Mesenchymal stem cell (in vitro differentiated cells and primary cell): Measurements from ENCODE around the gene INAFM2.

ENCODE experiments used
- DNase-seq: peaks from one replicate; pipeline ENCODE4 v3.0.0-alpha.2; 2013
- H2AFZ ChIP-seq: one replicate; pipeline ENCODE4 v1.6.1; 2013; ENCODE audit warnings: low read depth, mild to moderate bottlenecking, control low read depth, inconsistent platforms, low read length, moderate library complexity
- H2AK5ac ChIP-seq: 2 replicates; pipeline ENCODE4 v1.6.1; 2013; ENCODE audit warnings: low read length, moderate library complexity, mild to moderate bottlenecking, inconsistent platforms; ENCODE audit not compliant: severe bottlenecking
- H2BK120ac ChIP-seq: one replicate; pipeline ENCODE4 v1.6.1; 2013; ENCODE audit warnings: low read depth, mild to moderate bottlenecking, inconsistent platforms, low read length, moderate library complexity
- H2BK12ac ChIP-seq, 2 experiments: one replicate each; pipeline ENCODE4 v1.6.1; 2013; ENCODE audit warnings: inconsistent platforms in 2 of 2, low read length in 2 of 2, mild to moderate bottlenecking in 2 of 2, moderate library complexity in 2 of 2, control low read depth in 1 of 2
- H2BK15ac ChIP-seq: one replicate; pipeline ENCODE4 v1.6.1; 2013; ENCODE audit warnings: mild to moderate bottlenecking, low read depth, inconsistent platforms; ENCODE audit not compliant: poor library complexity, severe bottlenecking
- H2BK5ac ChIP-seq: 2 replicates; pipeline ENCODE4 v1.6.1; 2013; ENCODE audit warnings: low read depth, mild to moderate bottlenecking, low read length, control low read depth, inconsistent platforms; ENCODE audit not compliant: poor library complexity, severe bottlenecking
- H3K14ac ChIP-seq, 2 experiments: one replicate each; pipeline ENCODE4 v1.6.1; 2013; ENCODE audit warnings: inconsistent platforms in 2 of 2, low read length in 2 of 2, control low read depth in 1 of 2, mild to moderate bottlenecking in 1 of 2, moderate library complexity in 1 of 2
- H3K18ac ChIP-seq, 2 experiments: one replicate each; pipeline ENCODE4 v1.6.1; 2013; ENCODE audit warnings: inconsistent platforms in 2 of 2, low read length in 2 of 2, control low read depth in 1 of 2, low read depth in 1 of 2, mild to moderate bottlenecking in 1 of 2
- H3K23ac ChIP-seq, 2 experiments: one replicate each; pipeline ENCODE4 v1.6.1; 2013; ENCODE audit warnings: inconsistent platforms in 2 of 2, low read length in 2 of 2, mild to moderate bottlenecking in 2 of 2, moderate library complexity in 2 of 2, control low read depth in 1 of 2
- H3K27ac ChIP-seq: 2 replicates; pipeline ENCODE4 v1.5.1; 2013; ENCODE audit warnings: mild to moderate bottlenecking, moderate library complexity, low read length, control low read depth, inconsistent platforms; ENCODE audit not compliant: poor library complexity, severe bottlenecking
- H3K27me3 ChIP-seq, 2 experiments: 2 replicates each; pipeline versions ENCODE4 v1.6.1 to v1.7.0; 2013; ENCODE audit warnings: low read length in 2 of 2, mild to moderate bottlenecking in 2 of 2, moderate library complexity in 2 of 2, control low read depth in 1 of 2, inconsistent platforms in 1 of 2; ENCODE audit not compliant: control insufficient read depth in 1 of 2, insufficient read depth in 1 of 2
- H3K36me3 ChIP-seq, 2 experiments: 2 replicates each; pipeline versions ENCODE4 v1.6.1 to v1.7.0; 2013; ENCODE audit warnings: low read length in 2 of 2, control low read depth in 1 of 2, inconsistent platforms in 1 of 2, low read depth in 1 of 2, mild to moderate bottlenecking in 1 of 2; ENCODE audit not compliant: insufficient read depth in 2 of 2, control insufficient read depth in 1 of 2
- H3K4ac ChIP-seq, 2 experiments: one replicate each; pipeline ENCODE4 v1.6.1; 2013; ENCODE audit warnings: inconsistent platforms in 2 of 2, low read length in 2 of 2, mild to moderate bottlenecking in 2 of 2, moderate library complexity in 2 of 2, control low read depth in 1 of 2, low read depth in 1 of 2
- H3K4me1 ChIP-seq: 2 replicates; pipeline ENCODE4 v1.6.1; 2013; ENCODE audit warnings: low read depth, low read length, control low read depth; ENCODE audit not compliant: control insufficient read depth, insufficient read depth
- H3K4me2 ChIP-seq: 2 replicates; pipeline ENCODE4 v1.6.1; 2013; ENCODE audit warnings: low read length, mild to moderate bottlenecking, inconsistent platforms; ENCODE audit not compliant: poor library complexity, severe bottlenecking
- H3K4me3 ChIP-seq, 2 experiments: 2 replicates each; pipeline versions ENCODE4 v1.5.1 to v1.7.0; 2013; ENCODE audit warnings: low read length in 2 of 2, mild to moderate bottlenecking in 2 of 2, control low read depth in 1 of 2, low read depth in 1 of 2; ENCODE audit not compliant: insufficient read depth in 1 of 2
- H3K79me1 ChIP-seq: replicated peaks from 2 replicates; pipeline ENCODE4 v1.6.1; 2013; ENCODE audit warnings: mild to moderate bottlenecking, control low read depth, low read length, inconsistent platforms; ENCODE audit not compliant: poor library complexity, severe bottlenecking
- H3K9ac ChIP-seq: 2 replicates; pipeline ENCODE4 v1.7.0; 2013; ENCODE audit warnings: mild to moderate bottlenecking, low read length, moderate library complexity
- H3K9me3 ChIP-seq: 2 replicates; pipeline ENCODE4 v1.7.0; 2013; ENCODE audit warnings: mild to moderate bottlenecking, low read length; ENCODE audit not compliant: control insufficient read depth
- H4K8ac ChIP-seq: one replicate; pipeline ENCODE4 v1.6.1; 2013; ENCODE audit warnings: inconsistent platforms, mild to moderate bottlenecking, low read length, moderate library complexity
- H4K91ac ChIP-seq: one replicate; pipeline ENCODE4 v1.6.1; 2013; ENCODE audit warnings: mild to moderate bottlenecking, low read length, inconsistent platforms
- WGBS: methylation state at CpG from one replicate; pipeline ENCODE4 v1.1.7; 2013; ENCODE audit warnings: mixed read lengths; 5-methylcytosine and 5-hydroxymethylcytosine counted together

INAFM2 gene

DNA sequence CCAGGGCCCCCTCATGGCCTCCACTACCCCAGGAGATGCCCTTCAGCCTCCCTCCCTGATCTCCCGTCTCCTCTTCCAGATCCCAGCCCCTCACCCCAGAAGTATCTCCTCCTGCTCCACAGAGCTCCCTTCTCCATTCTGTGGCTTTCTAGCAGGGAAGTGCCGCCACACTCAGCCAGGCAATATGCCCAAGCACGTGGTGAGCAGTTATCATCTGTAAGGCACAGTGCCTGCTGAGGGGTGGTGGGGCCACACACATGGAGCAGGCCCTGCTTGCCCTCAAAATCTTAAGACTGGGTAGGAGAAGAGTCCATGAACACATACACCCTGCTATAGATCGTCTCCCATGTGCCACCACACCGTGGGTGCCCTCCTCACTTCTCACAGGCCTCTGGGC is 25.0 kb downstream of the INAFM2 start:
- no peak overlapping the region for H3K14ac ChIP-seq
- peaks cover 13% of the 10 kb centered on the region for H3K4me1 ChIP-seq
- no peak overlapping the region for H3K4ac ChIP-seq
- H3K18ac ChIP-seq = no peak overlapping the region
- H3K27ac ChIP-seq = no peak overlapping the region
- H2BK120ac ChIP-seq = no peak overlapping the region
- H4K8ac ChIP-seq = no peak overlapping the region
- H2AK5ac ChIP-seq = no peak overlapping the region
- no peak overlapping the region for H3K9ac ChIP-seq
- no peak overlapping the region for H2BK15ac ChIP-seq
- no peak overlapping the region for H2BK12ac ChIP-seq
- no peak overlapping the region for H3K4me3 ChIP-seq
- no peak overlapping the region for H3K23ac ChIP-seq
- no peak overlapping the region for H3K4me2 ChIP-seq
- H2BK5ac ChIP-seq = no peak overlapping the region
- no peaks in the 10 kb centered on the region for H3K9me3 ChIP-seq
- no peaks in the 10 kb centered on the region for H3K79me1 ChIP-seq
- H4K91ac ChIP-seq = peak overlapping the region; percentile 10
- H3K27me3 ChIP-seq = peaks cover 11 to 31% of the 10 kb centered on the region in 2 experiments
- no peak overlapping the region for H2AFZ ChIP-seq
- no peak for DNase-seq
- WGBS = 95% methylated on average over 5 of the region's 5 CpGs
- H3K36me3 ChIP-seq = no peaks in the 10 kb centered on the region

DNA sequence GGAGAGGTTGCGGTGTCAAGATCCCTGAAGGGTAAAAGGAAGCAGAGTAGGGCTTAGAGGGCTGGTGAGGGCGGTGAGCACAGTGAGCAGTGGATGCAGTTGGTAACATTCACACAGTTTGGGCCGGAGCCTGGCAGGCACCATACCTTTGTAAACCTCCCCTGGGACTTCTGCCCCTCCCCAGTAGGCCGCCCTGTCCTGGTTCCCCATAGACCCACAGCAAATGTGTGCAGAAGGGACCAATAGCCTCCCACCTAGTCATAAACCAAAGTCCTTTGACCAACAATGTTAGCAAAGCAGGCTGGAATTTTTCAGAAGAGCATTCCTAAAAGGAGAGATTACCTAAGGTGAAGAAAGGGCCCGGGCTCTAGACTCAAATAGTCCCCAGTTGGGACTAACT is 25.7 kb downstream of the INAFM2 start:
- WGBS = 99% methylated on average over 5 of the region's 5 CpGs
- H3K4me1 ChIP-seq = peaks cover 8% of the 10 kb centered on the region
- no peak overlapping the region for H4K8ac ChIP-seq
- no peak overlapping the region for H4K91ac ChIP-seq
- no peak overlapping the region for H3K4ac ChIP-seq
- no peak overlapping the region for H3K27ac ChIP-seq
- H3K14ac ChIP-seq = no peak overlapping the region
- H3K9ac ChIP-seq = no peak overlapping the region
- H2AK5ac ChIP-seq = no peak overlapping the region
- H2AFZ ChIP-seq = no peak overlapping the region
- no peak overlapping the region for H3K4me3 ChIP-seq
- H2BK15ac ChIP-seq = no peak overlapping the region
- no peak overlapping the region for H2BK5ac ChIP-seq
- H3K79me1 ChIP-seq = no peaks in the 10 kb centered on the region
- no peaks in the 10 kb centered on the region for H3K9me3 ChIP-seq
- H2BK120ac ChIP-seq = no peak overlapping the region
- H3K23ac ChIP-seq = no peak overlapping the region
- H3K4me2 ChIP-seq = no peak overlapping the region
- no peak overlapping the region for H3K18ac ChIP-seq
- no peak for DNase-seq
- H2BK12ac ChIP-seq = no peak overlapping the region
- no peaks in the 10 kb centered on the region for H3K36me3 ChIP-seq
- peaks cover 11 to 38% of the 10 kb centered on the region in 2 experiments for H3K27me3 ChIP-seq

GRCh38 chr15:40352281-40352901 is 28.9 kb downstream of the INAFM2 start:
- H3K4me2 ChIP-seq = no peak overlapping the region
- no peak overlapping the region for H3K14ac ChIP-seq
- no peak overlapping the region for H3K9ac ChIP-seq
- peaks cover 11 to 54% of the 10 kb centered on the region in 2 experiments for H3K27me3 ChIP-seq
- no peak overlapping the region for H3K27ac ChIP-seq
- H3K9me3 ChIP-seq = no peaks in the 10 kb centered on the region
- H2BK15ac ChIP-seq = no peak overlapping the region
- no peaks in the 10 kb centered on the region for H3K36me3 ChIP-seq
- no peak overlapping the region for H3K4me3 ChIP-seq
- no peak overlapping the region for H2BK120ac ChIP-seq
- H3K23ac ChIP-seq = no peak overlapping the region
- peaks cover 9% of the 10 kb centered on the region for H3K4me1 ChIP-seq
- WGBS = 89% methylated on average over 6 of the region's 7 CpGs
- H2AFZ ChIP-seq = no peak overlapping the region
- no peak overlapping the region for H3K4ac ChIP-seq
- no peak for DNase-seq
- no peak overlapping the region for H4K8ac ChIP-seq
- no peak overlapping the region for H2BK12ac ChIP-seq
- no peak overlapping the region for H2AK5ac ChIP-seq
- no peak overlapping the region for H4K91ac ChIP-seq
- no peak overlapping the region for H2BK5ac ChIP-seq
- H3K79me1 ChIP-seq = no peaks in the 10 kb centered on the region
- H3K18ac ChIP-seq = no peak overlapping the region

DNA sequence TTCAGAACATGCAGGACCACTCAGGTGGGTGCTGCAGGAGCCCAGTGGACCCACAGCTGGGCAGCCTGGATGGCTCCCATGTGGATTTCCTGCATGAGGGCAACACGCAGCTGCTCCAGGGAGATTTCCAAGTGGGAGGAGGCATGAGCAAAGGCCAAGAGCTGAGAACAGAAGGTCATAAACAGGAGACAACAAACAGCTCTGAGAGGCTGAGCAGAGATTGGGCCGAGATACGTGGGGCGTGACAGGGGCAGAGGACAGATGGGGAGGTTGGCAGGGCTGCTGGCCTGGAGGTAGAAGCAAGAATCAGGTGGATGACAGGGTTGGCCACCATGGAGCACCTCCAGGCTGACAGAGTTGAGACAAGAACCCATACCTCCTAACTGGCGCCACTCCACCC is 30.2 kb downstream of the INAFM2 start:
- H3K4ac ChIP-seq = no peak overlapping the region
- no peak overlapping the region for H3K4me2 ChIP-seq
- no peak overlapping the region for H2AK5ac ChIP-seq
- WGBS = 65% methylated on average over 4 of the region's 5 CpGs
- no peaks in the 10 kb centered on the region for H3K36me3 ChIP-seq
- no peak overlapping the region for H2BK120ac ChIP-seq
- no peak overlapping the region for H2AFZ ChIP-seq
- H3K9ac ChIP-seq = no peak overlapping the region
- H3K27ac ChIP-seq = no peak overlapping the region
- H3K23ac ChIP-seq = no peak overlapping the region
- DNase-seq = no peak
- H3K18ac ChIP-seq = no peak overlapping the region
- no peak overlapping the region for H2BK12ac ChIP-seq
- no peak overlapping the region for H3K4me3 ChIP-seq
- H4K8ac ChIP-seq = no peak overlapping the region
- peaks cover 15 to 56% of the 10 kb centered on the region in 2 experiments for H3K27me3 ChIP-seq
- H2BK15ac ChIP-seq = no peak overlapping the region
- H2BK5ac ChIP-seq = no peak overlapping the region
- H3K4me1 ChIP-seq = peaks cover 19% of the 10 kb centered on the region
- no peak overlapping the region for H3K14ac ChIP-seq
- H4K91ac ChIP-seq = no peak overlapping the region
- no peaks in the 10 kb centered on the region for H3K9me3 ChIP-seq
- H3K79me1 ChIP-seq = no peaks in the 10 kb centered on the region
